Ramos (cell line): ENCODE results near the gene ATP1A1.

ENCODE experiments used
- in situ Hi-C: fragments of 300-500 bp; cut with MboI; formaldehyde crosslinking; loops from one replicate; pipeline ENCODE4 v1.14.3; 2022; ENCODE audit warnings: low sequenced_read_pairs; ENCODE audit not compliant: unreplicated experiment

Gene ATP1A1

DNA sequence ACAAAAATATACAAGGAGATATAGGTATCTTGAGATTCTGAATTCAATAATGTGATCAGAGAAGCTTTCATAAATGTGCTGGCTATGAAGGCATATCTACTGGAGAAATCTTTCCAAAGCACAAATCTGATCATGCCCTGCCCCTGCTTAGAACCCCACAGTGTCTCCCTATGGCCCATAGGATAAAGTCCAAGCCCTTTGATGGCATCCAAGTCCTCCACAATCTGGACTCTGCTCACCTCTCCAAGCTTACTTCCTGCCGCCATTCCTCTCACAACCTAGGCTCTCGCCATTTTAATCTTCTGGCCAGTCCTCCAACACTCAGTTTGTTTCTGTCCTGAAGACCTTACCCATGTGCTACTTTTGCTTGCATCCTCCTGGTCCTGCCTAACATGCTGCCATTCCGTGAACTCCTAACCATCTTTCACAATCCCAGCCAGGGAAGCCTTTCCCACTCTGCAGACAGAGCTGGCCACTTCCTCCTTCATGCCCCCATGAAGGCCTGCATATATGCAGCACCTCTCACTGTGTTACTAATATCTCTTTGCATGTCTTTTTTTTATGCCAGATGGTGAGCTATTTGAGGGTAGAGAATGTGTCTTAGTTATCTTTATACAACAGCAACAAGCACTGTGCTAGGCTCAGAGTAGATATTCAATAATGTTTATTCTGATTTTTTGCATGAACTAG lies 5.6 kb upstream of the ATP1A1 start:
- in situ Hi-C loops: no loop called here

DNA sequence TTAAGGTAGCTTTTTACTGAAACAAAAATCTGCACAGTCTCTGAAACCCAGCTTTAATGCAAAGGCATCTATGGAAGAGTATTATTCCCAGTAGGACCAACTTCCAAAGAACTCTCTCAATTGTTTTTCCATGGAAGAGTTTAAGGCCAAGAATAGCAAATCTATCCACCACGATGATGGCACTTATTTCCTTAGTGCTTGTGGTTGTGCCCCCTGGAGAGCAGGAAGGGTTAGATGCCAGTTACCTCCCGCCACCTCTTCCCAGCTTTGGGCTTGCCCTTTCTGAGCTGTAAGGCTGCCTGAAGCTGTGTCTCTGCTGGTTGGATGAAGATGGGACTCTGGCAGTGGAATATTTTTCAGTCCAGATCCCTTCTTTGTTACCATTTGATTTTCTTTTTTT lies 4.8 kb upstream of the ATP1A1 start:
- in situ Hi-C loops: no loop called here

DNA sequence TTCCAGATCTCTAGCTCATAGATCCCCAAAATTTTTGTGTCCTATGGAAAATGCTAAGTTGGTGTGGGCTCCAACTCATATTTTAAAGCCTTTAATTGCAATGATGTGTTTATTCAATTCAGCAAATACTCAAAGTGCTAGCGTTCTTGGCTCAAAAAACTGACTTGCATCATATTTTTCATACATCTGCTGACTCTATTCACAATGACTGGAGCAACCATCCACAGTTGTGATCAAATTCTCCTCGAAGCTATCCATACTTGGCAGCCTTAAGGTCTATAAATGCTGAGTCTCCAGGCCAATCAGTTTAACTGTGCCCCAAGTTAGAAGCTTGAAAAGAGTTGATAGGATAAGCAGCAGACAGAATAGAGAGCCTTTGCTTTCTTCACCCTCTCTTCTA lies 2.9 kb upstream of the ATP1A1 start:
- in situ Hi-C loops: no loop called here

DNA sequence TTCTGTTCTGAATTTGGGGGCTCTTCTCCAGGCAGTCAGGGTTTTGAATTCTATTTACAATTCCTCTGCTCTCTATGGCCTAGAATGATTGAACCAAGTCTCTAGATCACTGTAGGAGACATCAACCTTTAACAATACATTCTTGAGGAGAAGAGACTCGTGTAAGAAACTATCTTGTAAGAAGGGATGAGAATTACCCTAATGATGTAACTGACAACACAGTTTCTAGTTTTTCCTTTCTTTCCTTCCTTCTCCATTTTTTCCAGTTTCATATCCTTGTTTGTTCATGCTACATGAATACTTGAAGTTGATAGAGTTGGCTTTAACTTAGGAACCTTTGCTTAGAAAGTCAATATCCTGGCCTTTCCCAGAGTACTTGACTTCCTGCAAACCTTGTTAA lies 1.3 kb upstream of the ATP1A1 start:
- in situ Hi-C loops: no loop called here

DNA sequence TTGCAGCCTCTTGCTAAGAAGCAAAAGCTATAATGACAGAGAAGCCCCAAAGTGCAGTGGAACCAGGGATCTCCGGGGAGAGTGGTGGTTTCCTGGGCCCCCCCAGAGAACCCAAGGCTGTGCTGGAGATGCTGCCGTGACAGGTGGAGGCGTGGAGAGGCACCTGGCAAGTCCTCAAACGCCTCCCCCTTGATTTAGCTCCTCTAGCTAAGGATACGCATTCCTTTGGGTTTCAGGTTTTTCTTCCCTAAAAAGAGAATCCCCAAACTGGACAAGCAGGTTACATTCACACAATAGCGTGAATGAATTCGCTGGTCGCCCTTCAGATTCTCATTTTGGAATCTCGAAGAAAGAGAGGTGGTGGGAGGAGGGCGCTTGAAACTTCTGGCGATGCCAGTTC lies 853 bp upstream of the ATP1A1 start:
- in situ Hi-C loops: no loop called here

DNA sequence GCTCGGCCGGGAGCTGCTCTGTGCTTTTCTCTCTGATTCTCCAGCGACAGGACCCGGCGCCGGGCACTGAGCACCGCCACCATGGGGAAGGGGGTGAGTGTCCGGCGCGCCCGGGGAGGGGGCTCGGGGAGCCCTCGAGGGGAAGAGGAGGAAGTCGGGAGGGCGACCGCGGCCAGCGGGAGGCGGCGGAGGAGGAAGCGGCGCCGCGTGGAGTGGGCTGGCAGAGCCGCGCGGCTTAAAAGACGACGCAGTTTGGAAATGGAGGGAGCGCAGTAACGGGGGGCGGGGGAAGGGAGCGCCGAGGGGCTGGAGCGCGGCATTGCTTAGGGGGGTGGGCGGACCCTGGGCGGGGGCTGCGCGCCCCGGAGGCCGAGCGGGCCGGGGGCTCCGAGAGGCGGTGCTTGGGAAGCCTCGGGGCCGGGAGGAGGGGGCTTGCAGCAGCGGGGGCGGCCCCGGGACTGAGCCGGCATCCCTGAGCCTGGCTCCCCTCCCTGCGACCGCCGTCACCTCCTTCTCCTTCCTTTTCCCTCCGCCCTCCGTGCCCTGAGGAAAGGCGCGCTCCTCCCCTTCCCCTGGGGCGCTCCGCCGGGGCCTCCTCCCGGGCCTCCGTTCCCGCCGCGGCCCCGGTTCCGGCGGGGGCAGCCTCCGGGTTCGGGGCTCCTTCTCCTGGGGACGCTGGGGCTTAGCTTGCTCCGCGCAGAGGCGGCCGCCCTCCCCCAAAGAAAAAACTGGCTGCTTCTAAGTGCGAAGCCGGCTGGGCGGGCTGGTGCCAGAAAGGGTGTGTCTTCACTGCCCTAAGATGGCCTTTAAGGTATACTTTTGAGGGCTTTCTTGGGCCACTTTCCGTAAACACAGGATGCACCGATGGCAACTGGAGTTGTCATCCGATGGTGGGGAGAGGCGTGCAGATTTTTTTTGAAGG lies 648 bp downstream of the ATP1A1 start:
- in situ Hi-C loops: no loop called here

DNA sequence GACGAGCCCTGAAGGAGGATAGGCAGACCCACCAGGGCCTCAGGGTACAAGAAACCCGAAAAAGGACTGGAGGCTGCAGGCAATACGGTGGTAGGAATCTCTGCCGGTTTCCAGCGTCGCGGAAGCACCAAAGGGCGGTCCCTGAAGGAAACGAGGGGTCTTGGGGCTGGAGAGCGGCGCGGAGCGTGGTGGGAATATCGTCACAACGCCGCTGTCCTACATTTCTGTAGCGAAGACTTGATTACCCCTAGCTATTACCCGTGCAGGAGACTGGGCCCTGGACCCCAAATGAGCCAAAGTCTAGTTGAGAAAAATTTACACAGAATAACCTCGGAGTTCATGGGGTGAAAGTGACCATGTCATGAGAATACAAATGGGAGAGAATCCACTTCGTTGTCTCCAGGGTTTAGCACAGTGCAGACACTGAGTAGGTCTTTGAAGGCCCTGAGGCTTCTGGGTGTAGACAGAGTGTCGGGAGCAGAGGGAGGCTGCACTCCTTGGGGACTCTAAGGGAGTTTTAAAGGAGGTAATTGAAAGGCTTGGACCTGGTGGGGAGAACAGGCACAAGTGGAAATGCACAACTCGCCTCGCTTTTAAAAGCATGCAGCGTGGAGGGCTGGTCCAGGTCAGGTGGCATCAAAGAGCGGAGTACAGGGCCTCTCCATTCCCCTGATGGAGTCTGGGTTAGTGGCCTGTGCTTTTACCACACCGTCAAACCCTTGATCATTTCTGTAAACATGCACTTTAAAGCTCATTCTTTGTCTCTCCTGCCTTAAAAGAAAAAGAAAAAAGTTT lies 1.5 kb downstream of the ATP1A1 start:
- in situ Hi-C loops: no loop called here

DNA sequence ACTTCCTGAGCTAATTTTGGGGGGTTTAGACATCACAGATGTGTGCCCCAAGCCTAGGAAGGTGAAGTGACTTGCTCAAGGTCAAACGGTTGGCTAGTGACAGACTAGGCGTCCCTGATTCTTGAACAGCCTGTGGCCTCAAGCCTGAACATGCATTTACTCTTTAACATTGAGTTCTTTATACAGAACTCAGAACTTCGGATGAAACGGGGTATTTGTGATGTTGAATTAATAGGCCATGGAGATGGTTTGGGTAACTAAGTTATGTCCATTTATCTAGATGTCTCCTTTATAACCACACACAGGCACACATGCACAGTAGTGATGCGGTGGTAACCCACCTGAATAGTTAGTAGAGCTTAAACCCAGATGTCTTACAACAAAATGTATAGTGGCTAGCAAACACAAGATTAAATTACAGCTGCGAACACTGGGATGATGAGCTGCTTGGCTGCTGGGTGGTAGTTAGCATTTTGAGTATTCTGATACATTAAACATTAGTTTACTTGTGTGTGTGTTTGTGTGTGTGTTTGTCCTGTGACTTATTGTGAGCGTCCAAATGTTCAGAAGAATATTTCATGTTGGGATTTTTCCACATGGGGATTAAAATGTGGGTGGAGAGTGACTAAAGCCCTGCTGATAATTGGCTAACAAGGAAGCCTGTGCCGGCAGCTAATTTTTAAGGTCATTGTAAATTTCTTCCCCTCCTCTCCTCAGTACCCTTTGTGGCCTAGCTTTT lies 2.3 kb downstream of the ATP1A1 start:
- in situ Hi-C loops: no loop called here

DNA sequence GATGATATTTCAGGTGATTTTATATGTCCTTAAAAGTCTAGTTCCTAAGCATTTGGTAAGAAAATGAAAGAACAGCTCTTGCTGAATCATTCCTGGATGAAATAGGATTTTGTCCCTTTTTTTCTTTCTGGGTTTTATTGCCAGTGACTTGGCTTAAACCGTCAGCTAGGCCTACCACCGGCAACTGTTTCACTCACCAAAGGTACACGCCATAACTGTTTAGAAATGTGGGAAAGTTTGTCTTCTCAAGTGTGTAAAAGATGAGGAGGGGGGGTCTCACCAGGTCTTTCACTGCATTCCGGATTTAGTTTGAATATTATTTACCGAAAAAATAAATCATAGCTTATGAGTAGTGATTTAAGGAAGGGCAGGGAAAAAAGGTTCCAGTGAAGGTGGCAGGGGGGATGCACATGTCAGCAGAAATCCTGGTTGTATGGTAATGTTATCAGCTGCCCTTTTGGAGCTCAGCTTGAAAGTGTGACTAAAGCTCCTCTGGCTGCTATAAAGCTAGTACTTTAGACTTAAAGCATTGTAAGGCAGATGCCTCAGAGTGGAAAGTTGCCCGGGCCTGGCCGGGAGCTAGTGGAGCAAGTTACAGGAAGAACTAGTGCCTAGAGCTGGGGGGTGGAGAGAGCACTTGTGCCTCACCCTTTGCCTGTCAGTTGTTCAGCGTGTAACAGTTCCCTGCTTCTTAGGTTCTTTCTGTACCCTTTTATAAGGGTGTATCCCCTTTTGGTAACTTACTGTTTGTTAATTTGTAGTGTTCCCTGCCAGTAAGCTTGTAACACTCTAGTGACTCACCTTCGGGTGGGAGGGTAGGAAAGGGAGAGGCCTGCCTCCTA lies 3.1 kb downstream of the ATP1A1 start:
- in situ Hi-C loops: no loop called here

DNA sequence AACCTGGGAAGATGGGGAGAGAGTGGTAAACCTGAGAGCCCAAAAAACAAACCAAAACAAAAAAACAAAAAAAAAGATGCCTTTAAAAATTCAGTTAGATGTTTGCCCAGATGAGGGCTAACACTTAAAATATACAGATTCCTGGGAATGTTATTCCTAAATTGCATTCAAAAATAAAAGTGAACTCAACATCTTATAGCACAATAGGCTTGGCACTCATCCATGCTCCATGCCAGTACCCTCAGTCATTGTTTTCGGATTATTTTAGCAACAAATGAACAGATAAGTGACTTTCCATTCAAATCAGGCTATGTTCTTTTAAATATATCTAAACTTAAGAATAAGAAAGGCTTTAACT lies 3.7 kb downstream of the ATP1A1 start:
- in situ Hi-C loops: no loop called here

DNA sequence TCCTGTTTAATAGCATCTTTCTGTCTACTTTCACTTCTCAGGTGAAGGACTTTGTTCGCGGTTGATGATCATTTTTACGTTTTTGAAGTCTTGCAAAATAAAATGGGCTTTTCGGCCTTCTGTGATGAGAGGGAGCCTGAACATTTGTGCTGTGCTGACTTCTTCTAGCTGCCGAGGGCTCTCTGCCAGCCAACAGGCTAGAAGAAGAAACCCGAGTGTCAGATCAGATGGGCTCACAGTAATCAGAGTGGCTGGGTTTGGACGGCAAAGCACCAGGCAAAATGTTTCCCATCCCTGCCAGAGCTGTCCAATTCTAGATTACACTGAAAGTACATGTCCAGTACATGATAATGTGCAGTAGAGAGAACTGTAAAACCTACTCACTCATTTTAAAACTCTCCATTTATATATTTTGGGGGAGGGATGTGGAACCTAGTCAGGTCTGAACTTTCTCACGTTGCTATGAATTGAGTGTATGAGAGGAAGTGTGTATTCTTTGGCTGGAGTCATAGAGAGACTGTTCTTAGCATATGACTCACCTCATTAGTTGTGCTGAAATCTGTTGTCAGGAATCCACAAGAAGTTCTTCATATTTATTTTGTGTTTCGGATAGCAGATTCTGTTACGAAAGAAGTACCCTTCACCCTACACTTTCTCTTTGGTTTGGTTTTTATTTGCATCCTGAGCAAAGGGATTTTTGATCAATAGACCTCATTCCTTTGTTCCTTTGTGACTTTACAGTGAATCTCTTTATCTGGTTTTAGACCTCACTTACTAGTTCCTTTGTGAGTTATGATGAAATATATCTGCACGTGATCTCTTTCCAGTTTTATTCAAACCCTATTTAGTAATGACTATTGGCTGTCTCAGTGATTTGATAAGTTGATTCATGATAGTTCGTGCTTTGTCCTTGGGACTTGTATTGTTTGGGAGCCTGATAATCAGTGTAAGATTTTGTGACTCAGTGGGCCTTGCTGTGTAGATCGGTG lies 4.8 kb downstream of the ATP1A1 start:
- in situ Hi-C loops: no loop called here

DNA sequence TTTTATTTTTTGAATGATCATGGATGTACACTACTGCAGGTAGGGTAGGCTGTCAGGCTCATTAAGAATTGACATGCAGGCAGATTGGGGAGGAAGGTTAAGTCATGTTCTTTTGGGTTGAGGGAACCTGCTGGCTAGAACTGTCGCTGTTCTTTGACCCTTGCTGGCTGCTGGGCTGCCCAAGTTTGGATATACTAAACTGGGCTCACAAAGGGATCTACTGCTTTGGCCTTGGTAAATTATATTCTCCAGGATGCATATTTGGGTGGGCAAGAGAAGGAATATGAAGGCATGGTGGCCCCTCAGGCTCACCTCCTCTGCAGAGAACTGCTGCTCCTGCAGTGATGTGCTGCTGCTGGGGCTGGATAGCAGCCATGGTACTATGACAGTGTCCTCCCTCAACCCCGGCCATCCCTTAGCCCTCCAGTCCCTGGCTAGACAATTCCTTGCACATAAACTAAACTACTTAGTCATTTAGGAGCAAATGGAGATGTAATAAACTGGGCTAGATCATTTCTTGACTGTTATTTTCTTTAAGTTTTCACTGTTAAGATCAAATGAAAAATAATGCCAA lies 6.1 kb downstream of the ATP1A1 start:
- in situ Hi-C loops: no loop called here

DNA sequence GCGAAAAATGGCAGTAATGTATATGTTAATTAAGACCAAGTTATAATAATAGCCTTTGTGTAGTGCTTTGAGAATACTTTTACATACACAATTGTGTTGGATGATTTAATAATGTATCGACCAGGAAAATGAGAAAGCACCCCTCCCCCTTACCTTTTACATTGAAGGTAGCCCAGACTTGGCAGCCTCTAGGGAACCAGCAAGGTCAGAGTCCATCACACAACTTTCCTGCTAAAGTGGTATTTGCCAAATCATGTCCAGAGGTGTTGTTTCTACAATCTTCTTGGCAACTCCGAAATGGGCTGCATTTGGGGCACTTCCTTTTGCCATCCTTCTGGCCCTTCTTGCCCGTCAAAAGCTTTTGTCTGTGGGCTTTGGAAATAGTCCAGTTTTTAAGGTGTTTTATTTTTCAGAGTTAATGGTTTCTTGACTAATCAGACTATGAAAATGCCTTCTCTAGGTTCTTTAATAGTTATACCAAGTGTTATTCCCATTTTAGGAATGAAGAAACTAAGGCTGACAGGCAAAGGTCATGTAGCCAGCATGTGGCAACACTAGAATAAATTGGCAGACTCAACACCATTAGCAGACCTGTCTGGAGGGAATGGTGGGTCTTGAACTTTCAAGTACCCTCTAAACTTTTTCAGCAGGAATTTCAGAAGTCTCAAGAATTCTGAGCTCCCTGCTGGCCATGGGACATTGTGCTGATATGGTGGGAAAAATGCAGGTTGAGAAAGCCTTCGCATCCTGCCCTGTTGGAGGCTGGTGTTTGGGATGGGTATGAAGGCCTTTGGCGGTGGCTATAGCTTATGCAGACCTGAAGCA lies 6.8 kb downstream of the ATP1A1 start:
- in situ Hi-C loops: no loop called here

DNA sequence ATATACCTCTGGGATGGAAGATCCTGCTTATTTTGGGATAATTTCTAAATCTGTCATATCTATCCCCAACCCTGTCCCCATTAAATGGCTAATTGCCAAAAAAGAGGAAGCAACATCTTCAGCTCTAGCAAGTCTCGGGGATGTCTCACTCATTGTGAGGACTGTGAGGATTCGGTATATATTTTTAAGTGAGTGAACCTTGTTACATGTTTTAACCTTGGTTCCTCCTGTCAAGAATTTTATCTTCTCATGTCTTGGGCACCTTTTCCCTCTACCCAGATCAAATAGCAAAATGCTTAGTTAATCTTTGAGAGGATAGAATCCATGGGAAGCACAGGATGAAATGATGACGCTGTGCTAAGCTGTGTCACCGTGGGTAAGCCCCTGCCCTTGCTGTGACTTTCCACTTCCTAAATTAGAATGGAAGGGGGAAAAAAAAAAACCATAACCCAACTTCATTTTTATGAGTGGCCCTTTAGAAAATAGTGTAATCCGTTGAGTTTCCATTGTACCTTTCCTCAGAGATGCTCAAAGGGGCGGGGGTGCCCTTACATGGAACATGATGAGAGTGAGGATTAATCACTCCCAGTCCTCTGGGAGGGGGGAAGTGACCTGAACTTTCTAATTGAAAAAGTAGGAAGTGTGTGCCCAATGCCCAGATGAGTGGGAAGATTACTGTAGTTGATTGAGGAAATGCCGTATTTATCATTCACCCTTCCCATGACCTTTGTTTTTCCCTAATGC lies 7.6 kb downstream of the ATP1A1 start:
- in situ Hi-C loops: no loop called here

DNA sequence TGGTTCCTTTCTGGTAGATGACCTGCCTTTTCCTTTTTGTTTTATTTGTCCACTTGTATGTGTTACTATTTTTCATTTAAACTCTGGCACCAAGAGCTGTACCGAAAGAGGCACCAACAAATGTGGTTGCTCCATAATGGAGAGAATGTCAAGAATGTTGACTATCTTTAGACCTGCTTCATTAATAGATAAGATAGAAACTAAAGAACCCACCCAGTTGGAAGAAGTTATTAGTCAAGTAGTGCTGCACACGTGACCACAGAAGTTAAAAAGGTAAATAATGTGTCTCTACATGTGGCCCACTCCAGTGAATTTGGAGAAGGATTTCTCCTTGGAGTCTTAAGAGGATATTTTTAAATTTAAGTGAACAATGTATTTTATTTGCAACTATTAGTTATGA lies 9.3 kb downstream of the ATP1A1 start:
- in situ Hi-C loops: no loop called here

DNA sequence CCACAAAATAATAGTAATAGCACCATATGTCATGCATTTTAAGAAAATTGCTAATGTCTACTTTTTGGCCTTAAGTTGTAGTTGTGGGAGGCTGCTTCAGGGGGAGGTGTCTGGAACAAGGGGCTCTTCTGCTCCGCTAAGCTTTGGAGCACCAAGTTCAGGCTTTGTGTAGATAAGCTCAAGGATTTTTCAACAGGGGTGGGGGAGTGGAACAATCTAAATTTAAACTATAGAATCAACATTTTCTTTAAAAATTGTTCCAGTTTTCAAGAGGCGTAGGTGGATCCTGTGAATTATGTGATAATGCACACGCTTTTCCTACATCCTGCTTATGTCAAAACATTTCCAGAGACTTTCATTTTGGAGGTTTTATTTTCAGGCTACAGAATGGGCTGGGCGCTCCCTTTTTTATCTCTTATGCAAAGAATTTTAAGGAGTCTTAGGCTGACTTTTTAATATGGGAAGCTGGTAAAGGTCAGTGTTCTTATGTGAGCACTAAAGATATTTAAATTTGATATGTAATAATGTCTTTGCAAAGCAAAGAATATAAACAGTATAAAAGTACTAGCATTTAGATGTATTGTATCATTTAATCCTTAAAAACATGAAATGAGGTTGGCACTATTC lies 9.9 kb downstream of the ATP1A1 start:
- in situ Hi-C loops: no loop called here
